Measurements from ENCODE around the gene TRIM37. TPM values are rescaled to one million over a fixed set of nuclear protein-coding genes. Genes with fewer than 3 reads are reported as not detected.
A peak's percentile ranks its signal among the peaks of the same experiment; 100 is the strongest.
"Not testable (repeated sequence)": the region's sequence is repeated elsewhere in the genome, so short reads cannot be mapped to it uniquely, and the experiment has no call there.

TRIM37 gene
- total and polyA plus RNA-seq, 5 donors from 2014 or later: 8.5 to 27.9 (median 11.4) TPM

DNA sequence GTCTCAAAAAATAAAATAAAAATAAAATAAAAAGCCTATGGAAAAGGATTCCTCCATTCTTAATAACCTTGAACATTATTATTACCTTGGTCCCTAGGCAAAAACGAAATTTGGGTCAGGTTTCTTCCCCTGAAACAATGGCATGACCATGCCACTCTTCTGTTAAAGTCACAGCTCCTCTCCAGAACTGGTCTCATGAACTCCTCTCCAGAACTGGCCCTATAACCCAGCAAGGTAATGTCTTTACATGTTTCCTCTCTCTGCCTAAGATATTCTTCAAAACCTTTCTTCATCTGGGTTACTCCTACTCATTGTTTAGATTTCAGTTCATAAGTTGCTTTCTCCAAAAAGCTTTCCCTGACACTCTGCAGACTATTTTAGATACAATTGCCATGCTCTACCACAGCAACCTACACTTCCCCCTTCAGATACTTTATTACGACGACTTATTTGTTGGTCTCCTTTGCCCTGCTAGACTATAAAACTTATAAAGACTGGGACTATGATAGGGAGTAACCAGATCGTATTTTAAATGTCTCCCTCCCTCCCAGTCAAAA is 13.5 kb downstream of the TRIM37 start:
- no peaks in the 10 kb centered on the region for H3K27me3 ChIP-seq (ENCODE audit: control insufficient read depth, insufficient read depth, low read length)
- ATAC-seq (ENCODE audit: low read depth in 2 of 2) (no peak), DNase-seq (no peak)
- Mint-ChIP-seq H3K9me3 (no peaks in the 10 kb centered on the region), H3K4me1 (peaks cover 9 to 29% (median 17%) of the 10 kb centered on the region in 4 donors), H3K27ac (peak overlapping the region in 1 of 3 donors; percentile 16), H3K36me3 (peaks cover 24% of the 10 kb centered on the region), H3K27me3 (no peaks in the 10 kb centered on the region), H3K4me3 (no peak overlapping the region)
- H3K36me3 ChIP-seq (ENCODE audit: control insufficient read depth, insufficient read depth, low read length): peaks cover 20% of the 10 kb centered on the region
- no peak overlapping the region for H3K4me3 ChIP-seq (ENCODE audit: low read depth, low read length)
- no peaks in the 10 kb centered on the region for H3K4me1 ChIP-seq (ENCODE audit: control insufficient read depth, insufficient read depth, low read length, poor library complexity, severe bottlenecking)
- H3K9me3 ChIP-seq (ENCODE audit: control insufficient read depth in 2 of 2, low read length in 2 of 2): no peaks in the 10 kb centered on the region
- no peak overlapping the region for H3K27ac ChIP-seq (ENCODE audit: insufficient read depth, low read length, poor library complexity, severe bottlenecking)

DNA sequence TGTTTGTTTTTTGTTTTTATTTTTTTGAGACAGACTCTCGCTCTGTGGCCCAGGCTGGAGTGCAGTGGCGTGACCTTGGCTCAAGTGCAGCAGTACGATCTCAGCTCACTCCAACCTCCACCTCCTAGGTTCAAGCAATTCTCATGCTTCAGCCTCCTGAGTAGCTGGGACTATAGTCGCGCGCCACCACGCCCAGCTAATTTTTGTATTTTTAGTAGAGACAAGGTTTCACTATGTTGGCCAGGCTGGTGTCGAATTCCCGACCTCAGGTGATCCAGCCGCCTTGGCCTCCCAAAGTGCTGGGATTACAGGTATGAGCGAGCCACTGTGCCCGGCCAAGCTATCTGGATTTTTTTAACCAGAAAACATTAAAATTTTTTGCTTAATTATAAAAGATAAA is 16.1 kb downstream of the TRIM37 start:
- Mint-ChIP-seq H3K36me3 (peaks cover 19% of the 10 kb centered on the region), H3K4me1 (peaks cover 4 to 19% (median 11%) of the 10 kb centered on the region in 4 donors)
- peaks cover 34% of the 10 kb centered on the region for H3K36me3 ChIP-seq (ENCODE audit: control insufficient read depth, insufficient read depth, low read length)
- not testable (repeated sequence) for H3K27me3 ChIP-seq (ENCODE audit: control insufficient read depth, insufficient read depth, low read length); DNase-seq; H3K9me3 ChIP-seq (ENCODE audit: control insufficient read depth in 2 of 2, low read length in 2 of 2); ATAC-seq (ENCODE audit: low read depth in 2 of 2); H3K27me3 Mint-ChIP-seq; H3K27ac Mint-ChIP-seq; H3K4me1 ChIP-seq (ENCODE audit: control insufficient read depth, insufficient read depth, low read length, poor library complexity, severe bottlenecking); H3K4me3 Mint-ChIP-seq; H3K27ac ChIP-seq (ENCODE audit: insufficient read depth, low read length, poor library complexity, severe bottlenecking); H3K4me3 ChIP-seq (ENCODE audit: low read depth, low read length); H3K9me3 Mint-ChIP-seq

DNA sequence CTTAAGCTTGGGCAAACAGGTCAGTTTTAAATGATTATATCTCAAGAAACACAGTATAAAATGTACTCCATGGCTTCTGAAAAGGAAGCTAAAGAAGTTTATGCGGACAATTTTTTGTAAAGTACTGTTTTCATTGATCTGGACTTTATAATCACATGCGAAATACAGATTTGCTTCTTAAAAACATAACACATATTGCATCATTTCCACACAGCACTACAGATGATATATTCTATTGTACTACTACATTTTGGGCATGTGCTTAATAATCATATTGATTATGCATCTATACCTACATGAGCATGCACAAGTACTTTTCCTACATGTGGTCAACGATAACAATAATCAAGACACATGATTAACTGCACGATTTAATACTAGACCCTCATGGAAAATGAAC is 22.5 kb downstream of the TRIM37 start:
- Mint-ChIP-seq H3K4me1 (peaks cover 0 to 15% (median 5%) of the 10 kb centered on the region in 4 donors), H3K9me3 (no peaks in the 10 kb centered on the region), H3K27me3 (no peaks in the 10 kb centered on the region), H3K27ac (peak overlapping the region in 1 of 3 donors; percentile 41), H3K4me3 (no peak overlapping the region), H3K36me3 (peaks cover 38% of the 10 kb centered on the region)
- Histone ChIP-seq H3K27ac (ENCODE audit: insufficient read depth, low read length, poor library complexity, severe bottlenecking) (no peak overlapping the region), H3K27me3 (ENCODE audit: control insufficient read depth, insufficient read depth, low read length) (no peaks in the 10 kb centered on the region), H3K36me3 (ENCODE audit: control insufficient read depth, insufficient read depth, low read length) (peaks cover 46% of the 10 kb centered on the region), H3K4me3 (ENCODE audit: low read depth, low read length) (no peak overlapping the region), H3K9me3 (ENCODE audit: control insufficient read depth in 2 of 2, low read length in 2 of 2) (no peaks in the 10 kb centered on the region), H3K4me1 (ENCODE audit: control insufficient read depth, insufficient read depth, low read length, poor library complexity, severe bottlenecking) (no peaks in the 10 kb centered on the region)
- DNase-seq (no peak), ATAC-seq (ENCODE audit: low read depth in 2 of 2) (no peak)

DNA sequence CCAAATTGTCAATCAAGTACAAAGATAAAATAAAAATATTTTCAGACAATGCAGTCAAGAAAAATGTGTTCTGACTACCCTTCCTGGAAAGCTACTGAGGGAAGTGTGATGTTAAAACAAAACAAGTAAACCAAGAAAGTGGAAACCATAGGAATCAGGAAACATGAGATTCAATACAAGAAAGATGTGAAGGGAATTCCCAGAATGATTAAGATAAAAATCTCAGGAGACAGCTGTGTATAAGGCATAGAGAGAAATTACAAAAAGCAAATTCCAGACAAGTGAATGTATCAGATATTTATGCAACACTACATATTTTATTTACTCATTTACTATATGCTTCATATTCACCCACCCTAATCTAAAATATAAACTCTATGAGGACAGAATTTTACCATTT is 32.2 kb downstream of the TRIM37 start:
- Histone ChIP-seq H3K4me1 (ENCODE audit: control insufficient read depth, insufficient read depth, low read length, poor library complexity, severe bottlenecking) (no peaks in the 10 kb centered on the region), H3K36me3 (ENCODE audit: control insufficient read depth, insufficient read depth, low read length) (peaks cover 66% of the 10 kb centered on the region)
- H3K36me3 Mint-ChIP-seq: peaks cover 37% of the 10 kb centered on the region

DNA sequence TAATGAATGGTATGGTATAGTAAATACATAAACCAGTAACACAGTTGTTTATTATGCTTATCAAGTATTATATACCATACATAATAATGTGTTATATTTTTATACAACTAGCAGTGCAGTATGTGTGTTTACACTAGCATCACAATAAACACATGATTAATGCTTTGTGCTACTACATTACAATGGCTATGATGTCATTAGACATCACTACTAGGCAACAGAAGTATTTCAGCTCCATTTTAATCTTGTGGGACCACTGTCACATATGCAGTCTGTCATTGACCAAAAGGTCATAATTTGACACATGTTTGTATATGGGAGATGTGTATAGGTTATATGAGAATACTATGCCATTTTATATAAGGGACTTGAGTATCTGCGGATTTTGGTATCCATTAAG is 32.7 kb downstream of the TRIM37 start:
- Histone ChIP-seq H3K4me1 (ENCODE audit: control insufficient read depth, insufficient read depth, low read length, poor library complexity, severe bottlenecking) (no peaks in the 10 kb centered on the region), H3K4me3 (ENCODE audit: low read depth, low read length) (no peak overlapping the region), H3K9me3 (ENCODE audit: control insufficient read depth in 2 of 2, low read length in 2 of 2) (no peaks in the 10 kb centered on the region), H3K27me3 (ENCODE audit: control insufficient read depth, insufficient read depth, low read length) (no peaks in the 10 kb centered on the region), H3K27ac (ENCODE audit: insufficient read depth, low read length, poor library complexity, severe bottlenecking) (no peak overlapping the region), H3K36me3 (ENCODE audit: control insufficient read depth, insufficient read depth, low read length) (peaks cover 63% of the 10 kb centered on the region)
- no peaks in the 10 kb centered on the region for H3K9me3 Mint-ChIP-seq
- H3K36me3 Mint-ChIP-seq: peaks cover 36% of the 10 kb centered on the region
- no peak for DNase-seq
- no peak for ATAC-seq (ENCODE audit: low read depth in 2 of 2)
- no peak overlapping the region for H3K4me3 Mint-ChIP-seq
- peak overlapping the region in 1 of 3 donors; percentile 2 for H3K27ac Mint-ChIP-seq
- H3K4me1 Mint-ChIP-seq: peaks cover 0 to 2% (median 0%) of the 10 kb centered on the region in 4 donors
- no peaks in the 10 kb centered on the region for H3K27me3 Mint-ChIP-seq

More for the DNA sequence above, 32.2 kb downstream of the TRIM37 start:
- no peaks in the 10 kb centered on the region for H3K9me3 ChIP-seq (ENCODE audit: control insufficient read depth in 2 of 2, low read length in 2 of 2)
- H3K27me3 ChIP-seq (ENCODE audit: control insufficient read depth, insufficient read depth, low read length): no peaks in the 10 kb centered on the region
- DNase-seq (no peak), ATAC-seq (ENCODE audit: low read depth in 2 of 2) (no peak)
- Mint-ChIP-seq H3K27ac (no peak overlapping the region), H3K27me3 (no peaks in the 10 kb centered on the region), H3K4me3 (no peak overlapping the region), H3K9me3 (no peaks in the 10 kb centered on the region), H3K4me1 (peaks cover 0 to 2% (median 0%) of the 10 kb centered on the region in 4 donors)
- no peak overlapping the region for H3K27ac ChIP-seq (ENCODE audit: insufficient read depth, low read length, poor library complexity, severe bottlenecking)
- no peak overlapping the region for H3K4me3 ChIP-seq (ENCODE audit: low read depth, low read length)

DNA sequence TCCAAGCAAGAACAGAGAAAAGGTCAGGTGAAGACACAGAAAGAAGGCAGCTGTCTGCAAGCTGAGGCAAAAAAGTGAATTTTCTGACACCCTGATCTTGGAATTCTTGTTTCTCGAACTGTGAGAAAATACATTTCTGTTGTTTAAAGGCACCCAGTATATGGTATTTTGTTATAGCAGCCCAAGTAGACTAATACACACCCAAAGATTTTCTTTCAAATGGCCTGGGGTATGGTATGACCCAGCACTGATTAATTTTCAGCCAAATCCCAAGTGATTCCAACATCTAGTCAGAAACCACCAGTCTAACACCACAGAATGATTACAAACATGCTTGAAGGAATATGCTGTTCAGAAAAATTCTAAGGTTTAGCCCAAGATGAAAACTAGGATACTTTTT is 36.8 kb downstream of the TRIM37 start:
- H3K36me3 ChIP-seq (ENCODE audit: control insufficient read depth, insufficient read depth, low read length): peaks cover 53% of the 10 kb centered on the region
- no peak overlapping the region for H3K27ac ChIP-seq (ENCODE audit: insufficient read depth, low read length, poor library complexity, severe bottlenecking)
- H3K9me3 ChIP-seq (ENCODE audit: control insufficient read depth in 2 of 2, low read length in 2 of 2): no peaks in the 10 kb centered on the region
- no peak overlapping the region for H3K4me3 ChIP-seq (ENCODE audit: low read depth, low read length)
- Mint-ChIP-seq H3K36me3 (peaks cover 29% of the 10 kb centered on the region), H3K27me3 (no peaks in the 10 kb centered on the region), H3K27ac (no peak overlapping the region), H3K4me1 (peaks cover 0 to 5% (median 2%) of the 10 kb centered on the region in 4 donors), H3K9me3 (no peaks in the 10 kb centered on the region), H3K4me3 (no peak overlapping the region)
- ATAC-seq (ENCODE audit: low read depth in 2 of 2) (no peak), DNase-seq (no peak)
- H3K27me3 ChIP-seq (ENCODE audit: control insufficient read depth, insufficient read depth, low read length): no peaks in the 10 kb centered on the region
- no peaks in the 10 kb centered on the region for H3K4me1 ChIP-seq (ENCODE audit: control insufficient read depth, insufficient read depth, low read length, poor library complexity, severe bottlenecking)

DNA sequence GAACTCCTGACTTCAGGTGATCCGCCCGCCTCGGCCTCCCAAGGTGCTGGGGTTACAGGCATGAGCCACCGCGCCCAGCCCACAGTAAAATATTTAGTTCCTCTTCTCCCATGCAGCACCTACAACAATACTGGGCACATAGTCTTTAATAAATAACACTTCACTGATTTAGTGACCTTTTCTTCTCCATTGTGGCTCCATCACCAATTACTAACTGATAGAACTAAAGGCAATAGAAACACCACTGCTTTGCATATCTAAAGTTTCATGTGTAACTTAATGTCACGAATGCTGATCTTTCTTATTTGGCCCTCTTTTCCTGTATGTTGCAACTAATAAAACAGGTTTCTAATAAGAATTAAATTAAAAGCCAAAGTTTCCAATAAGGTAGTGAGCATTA is 38.9 kb downstream of the TRIM37 start:
- H3K9me3 Mint-ChIP-seq: no peaks in the 10 kb centered on the region
- Histone ChIP-seq H3K27ac (ENCODE audit: insufficient read depth, low read length, poor library complexity, severe bottlenecking) (no peak overlapping the region), H3K9me3 (ENCODE audit: control insufficient read depth in 2 of 2, low read length in 2 of 2) (no peaks in the 10 kb centered on the region), H3K36me3 (ENCODE audit: control insufficient read depth, insufficient read depth, low read length) (peaks cover 42% of the 10 kb centered on the region), H3K4me3 (ENCODE audit: low read depth, low read length) (no peak overlapping the region), H3K27me3 (ENCODE audit: control insufficient read depth, insufficient read depth, low read length) (no peaks in the 10 kb centered on the region), H3K4me1 (ENCODE audit: control insufficient read depth, insufficient read depth, low read length, poor library complexity, severe bottlenecking) (no peaks in the 10 kb centered on the region)
- H3K36me3 Mint-ChIP-seq: peaks cover 33% of the 10 kb centered on the region
- ATAC-seq (ENCODE audit: low read depth in 2 of 2): no peak
- H3K4me3 Mint-ChIP-seq: no peak overlapping the region
- no peak overlapping the region for H3K27ac Mint-ChIP-seq
- H3K4me1 Mint-ChIP-seq: peaks cover 0 to 5% (median 1%) of the 10 kb centered on the region in 4 donors
- no peak for DNase-seq
- no peaks in the 10 kb centered on the region for H3K27me3 Mint-ChIP-seq

DNA sequence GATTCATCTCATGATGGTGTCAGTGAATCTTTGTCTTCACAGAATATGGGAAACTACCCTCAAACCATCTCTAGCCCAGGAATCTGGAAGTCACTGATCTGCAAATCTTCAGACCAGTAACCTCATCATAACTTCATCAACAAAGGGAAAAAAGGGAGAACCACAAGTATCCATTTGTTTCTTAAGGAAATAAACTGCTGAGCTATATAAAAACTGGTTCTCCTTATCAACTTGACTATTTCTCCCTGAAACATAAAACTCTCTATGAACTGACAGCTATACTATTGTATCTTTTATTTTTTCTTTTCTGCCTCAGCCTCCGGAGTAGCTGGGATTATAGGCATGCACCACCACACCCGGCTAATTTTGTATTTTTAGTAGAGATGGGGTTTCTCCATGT is 39.3 kb downstream of the TRIM37 start:
- DNase-seq: no peak
- ATAC-seq (ENCODE audit: low read depth in 2 of 2): no peak
- Histone ChIP-seq H3K27me3 (ENCODE audit: control insufficient read depth, insufficient read depth, low read length) (no peaks in the 10 kb centered on the region), H3K27ac (ENCODE audit: insufficient read depth, low read length, poor library complexity, severe bottlenecking) (no peak overlapping the region), H3K4me1 (ENCODE audit: control insufficient read depth, insufficient read depth, low read length, poor library complexity, severe bottlenecking) (no peaks in the 10 kb centered on the region), H3K4me3 (ENCODE audit: low read depth, low read length) (no peak overlapping the region), H3K36me3 (ENCODE audit: control insufficient read depth, insufficient read depth, low read length) (peaks cover 41% of the 10 kb centered on the region), H3K9me3 (ENCODE audit: control insufficient read depth in 2 of 2, low read length in 2 of 2) (no peaks in the 10 kb centered on the region)
- no peak overlapping the region for H3K27ac Mint-ChIP-seq
- H3K9me3 Mint-ChIP-seq: no peaks in the 10 kb centered on the region
- H3K27me3 Mint-ChIP-seq: no peaks in the 10 kb centered on the region
- H3K36me3 Mint-ChIP-seq: peaks cover 37% of the 10 kb centered on the region
- H3K4me3 Mint-ChIP-seq: no peak overlapping the region
- peaks cover 0 to 5% (median 1%) of the 10 kb centered on the region in 4 donors for H3K4me1 Mint-ChIP-seq

Measured in CD4-positive, CD25-positive, alpha-beta regulatory T cell (primary cell).